Left lung (tissue), 10 donors: ENCODE data around the gene CDH22. TPM values are rescaled to one million over a fixed set of nuclear protein-coding genes. Genes with fewer than 3 reads are reported as not detected.

ENCODE experiments used
- ATAC-seq: fragments of 200-7000 bp; cut with Tn5 transposase; one replicate; pipeline ENCODE4 v1.9.1; 2020; ENCODE audit warnings: moderate library complexity
- DNase-seq, 4 donors: peaks; one replicate each; pipeline ENCODE4 v3.0.0-alpha.2; 2013 to 2020
- H3K27ac ChIP-seq, 2 donors: fragments of 200-600 bp; sonication (generic) in 1 of 2; one replicate each; pipeline versions ENCODE4 v1.5.0 to v1.8.0; 2020 to 2021
- H3K27me3 ChIP-seq, 2 donors: fragments of 200-600 bp; sonication (generic) in 1 of 2; one replicate each; pipeline versions ENCODE4 v1.5.0 to v1.8.0; 2020 to 2021
- H3K36me3 ChIP-seq, 2 donors: fragments of 200-600 bp; sonication (generic) in 1 of 2; one replicate each; pipeline versions ENCODE4 v1.5.0 to v1.8.0; 2020 to 2021
- H3K4me1 ChIP-seq, 2 donors: fragments of 200-600 bp; one replicate each; pipeline ENCODE4 v1.8.0; 2021
- H3K4me3 ChIP-seq, 2 donors: fragments of 200-600 bp; sonication (generic) in 1 of 2; one replicate each; pipeline versions ENCODE4 v1.5.0 to v1.8.0; 2020 to 2021; ENCODE audit warnings: mild to moderate bottlenecking in 1 of 2
- H3K9me3 ChIP-seq, 2 donors: fragments of 200-600 bp; sonication (generic) in 1 of 2; one replicate each; pipeline versions ENCODE4 v1.5.0 to v1.8.0; 2020 to 2021
- intact Hi-C, 2 donors: fragments of 100-400 bp; cut with DNase I; formaldehyde crosslinking; loops; one replicate each; pipeline versions ENCODE4 v1.11.2 to v1.14.2; 2022
- polyA plus RNA-seq, 6 donors: library from polyadenylated mRNA; unstranded; fragments of 120-200 nt; gene quantifications; one replicate each; pipeline ENCODE4 v1.2.1, GENCODE V29; 2013; ENCODE audit not compliant: insufficient read length in 6 of 6
- total RNA-seq, 2 donors: library from RNA; stranded (reverse); fragmentation: NEBNext Ultra II Directional; extraction: Animal tissue kit (Norgen Biotek cat#: 25700); gene quantifications; one replicate each; pipeline ENCODE4 v1.2.1, GENCODE V29; 2021
- TF ChIP-seq, protein P1 (sequence below), 2 donors: fragments of 200-600 bp; sonication (generic) in 1 of 2; IDR thresholded peaks; one replicate each; pipeline versions ENCODE4 v1.5.0 to v1.8.0; 2021; ENCODE audit warnings: antibody characterized with exemption in 2 of 2
- donor health status: DM: no; HTN: yes; CAD: no.
- donor health status: DM: no; HTN: no; CAD: no.

The CDH22 gene
- total and polyA plus RNA-seq, 8 donors: 0.06 to 0.26 (median 0.08) TPM; not detected in 2

DNA sequence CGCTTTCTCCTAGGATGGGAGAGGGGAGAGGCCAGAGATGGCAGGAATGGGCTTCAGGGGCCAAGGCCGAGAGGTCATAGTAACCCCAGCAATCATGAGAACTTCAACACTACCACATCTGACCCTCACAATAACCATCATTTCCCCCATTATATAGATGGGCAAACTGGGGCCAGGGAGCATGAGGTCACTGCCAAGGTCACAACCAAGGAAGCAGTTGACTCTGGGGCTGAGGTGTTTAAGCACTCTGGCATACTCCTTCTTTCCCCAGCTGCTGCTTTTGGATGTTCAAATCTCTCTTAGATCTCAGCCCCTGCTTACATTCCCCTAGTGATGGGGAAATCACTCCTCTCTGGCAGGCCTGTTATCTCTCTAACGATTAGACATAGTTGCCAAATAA, 39.6 kb downstream of the CDH22 start:
- peaks cover 0 to 8% of the 10 kb centered on the region in 2 donors for H3K9me3 ChIP-seq
- H3K27ac ChIP-seq: no peak overlapping the region
- H3K4me1 ChIP-seq: no peaks in the 10 kb centered on the region
- no peak for ATAC-seq
- no peak overlapping the region for H3K4me3 ChIP-seq
- intact Hi-C loops: no loop called here
- H3K36me3 ChIP-seq: no peaks in the 10 kb centered on the region
- TF ChIP-seq, protein P1, sequence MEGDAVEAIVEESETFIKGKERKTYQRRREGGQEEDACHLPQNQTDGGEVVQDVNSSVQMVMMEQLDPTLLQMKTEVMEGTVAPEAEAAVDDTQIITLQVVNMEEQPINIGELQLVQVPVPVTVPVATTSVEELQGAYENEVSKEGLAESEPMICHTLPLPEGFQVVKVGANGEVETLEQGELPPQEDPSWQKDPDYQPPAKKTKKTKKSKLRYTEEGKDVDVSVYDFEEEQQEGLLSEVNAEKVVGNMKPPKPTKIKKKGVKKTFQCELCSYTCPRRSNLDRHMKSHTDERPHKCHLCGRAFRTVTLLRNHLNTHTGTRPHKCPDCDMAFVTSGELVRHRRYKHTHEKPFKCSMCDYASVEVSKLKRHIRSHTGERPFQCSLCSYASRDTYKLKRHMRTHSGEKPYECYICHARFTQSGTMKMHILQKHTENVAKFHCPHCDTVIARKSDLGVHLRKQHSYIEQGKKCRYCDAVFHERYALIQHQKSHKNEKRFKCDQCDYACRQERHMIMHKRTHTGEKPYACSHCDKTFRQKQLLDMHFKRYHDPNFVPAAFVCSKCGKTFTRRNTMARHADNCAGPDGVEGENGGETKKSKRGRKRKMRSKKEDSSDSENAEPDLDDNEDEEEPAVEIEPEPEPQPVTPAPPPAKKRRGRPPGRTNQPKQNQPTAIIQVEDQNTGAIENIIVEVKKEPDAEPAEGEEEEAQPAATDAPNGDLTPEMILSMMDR (IDR thresholded peaks at IDR 0.05): no peak
- peaks cover 0 to 81% of the 10 kb centered on the region in 2 donors for H3K27me3 ChIP-seq
- DNase-seq: no peak

DNA sequence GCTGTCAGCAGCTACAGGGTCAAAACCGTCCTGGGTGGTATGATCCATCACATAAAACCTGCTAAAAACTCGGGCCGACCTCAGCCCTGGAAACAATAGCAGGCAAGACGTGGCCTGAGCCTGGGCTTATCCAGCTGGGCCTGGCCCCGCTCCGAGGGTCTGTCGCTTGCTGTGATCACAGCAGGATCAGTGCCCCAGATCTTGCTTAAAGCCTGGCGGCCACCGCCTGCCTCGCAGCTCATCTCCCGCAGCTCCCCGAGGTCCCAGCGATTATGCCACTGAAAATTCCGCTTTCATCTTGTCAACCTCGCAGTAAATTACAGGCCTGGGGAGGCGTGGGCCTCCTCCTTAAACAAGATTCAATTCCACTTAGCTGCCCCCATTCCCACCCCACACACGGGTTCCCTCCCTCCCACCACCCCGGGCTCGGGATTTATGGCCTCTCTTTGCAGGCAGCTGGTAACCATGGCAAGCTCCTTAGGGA, 40.1 kb downstream of the CDH22 start:
- H3K4me1 ChIP-seq: no peaks in the 10 kb centered on the region
- TF ChIP-seq, protein P1 (IDR thresholded peaks at IDR 0.05): no peak
- H3K36me3 ChIP-seq: no peaks in the 10 kb centered on the region
- ATAC-seq (no peak), DNase-seq (peak in 1 of 4 donors; percentile 19)
- peaks cover 0 to 79% of the 10 kb centered on the region in 2 donors for H3K27me3 ChIP-seq
- no peak overlapping the region for H3K4me3 ChIP-seq
- no peak overlapping the region for H3K27ac ChIP-seq
- intact Hi-C loops: no loop called here
- peaks cover 0 to 4% of the 10 kb centered on the region in 2 donors for H3K9me3 ChIP-seq

DNA sequence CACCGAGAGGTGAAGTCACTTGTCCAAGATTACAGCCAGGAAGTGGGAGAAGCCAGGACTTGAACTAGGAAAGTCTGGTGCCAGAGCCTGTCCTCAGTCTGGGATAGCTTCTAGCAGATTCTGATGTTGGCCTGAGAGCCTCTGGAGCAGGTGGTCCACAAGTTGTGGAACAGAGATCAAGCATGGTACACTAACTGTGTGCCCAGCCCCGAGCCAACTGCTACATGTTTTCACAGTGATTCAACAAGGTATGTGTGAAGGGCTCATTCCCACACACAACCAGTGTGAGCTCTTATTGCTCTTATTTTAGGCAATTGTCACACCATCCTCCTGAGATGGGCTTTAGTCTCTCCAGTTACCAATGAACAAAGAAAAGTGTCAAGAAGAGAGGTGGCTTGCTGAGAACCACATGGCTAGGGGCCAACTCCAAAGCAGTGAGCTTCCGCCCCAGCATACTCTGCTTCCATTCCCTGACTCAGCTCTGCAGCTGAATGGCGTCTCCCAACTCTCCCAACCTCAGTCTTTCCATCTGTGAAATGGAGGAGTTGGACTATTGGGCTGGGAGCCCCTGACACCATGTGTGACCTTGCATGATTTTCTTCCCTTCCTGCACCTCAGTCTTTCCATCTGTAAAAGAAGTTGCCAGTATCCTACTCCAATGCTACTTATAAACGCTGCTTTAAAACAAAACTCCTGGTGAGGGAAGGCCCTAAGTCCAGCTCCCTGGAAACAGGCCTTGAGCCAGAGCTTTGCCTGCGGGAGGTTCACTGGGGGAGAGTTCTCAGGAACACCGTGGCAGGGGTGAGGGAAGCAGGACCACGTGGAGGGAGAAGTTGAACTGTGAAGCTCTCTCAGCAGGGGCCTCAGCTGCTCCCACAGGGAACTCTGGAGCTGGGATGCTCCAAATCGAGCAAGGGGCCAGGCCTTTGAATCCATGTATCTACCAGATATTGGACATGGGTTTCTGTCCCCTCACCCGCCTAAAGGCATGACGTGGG, 40.9 kb downstream of the CDH22 start:
- peaks cover 0 to 78% of the 10 kb centered on the region in 2 donors for H3K27me3 ChIP-seq
- peaks cover 0 to 2% of the 10 kb centered on the region in 2 donors for H3K9me3 ChIP-seq
- ATAC-seq (no peak), DNase-seq (no peak)
- intact Hi-C loops: no loop called here
- H3K4me3 ChIP-seq: no peak overlapping the region
- no peaks in the 10 kb centered on the region for H3K4me1 ChIP-seq
- no peak overlapping the region for H3K27ac ChIP-seq
- H3K36me3 ChIP-seq: no peaks in the 10 kb centered on the region
- TF ChIP-seq, protein P1 (IDR thresholded peaks at IDR 0.05): no peak

DNA sequence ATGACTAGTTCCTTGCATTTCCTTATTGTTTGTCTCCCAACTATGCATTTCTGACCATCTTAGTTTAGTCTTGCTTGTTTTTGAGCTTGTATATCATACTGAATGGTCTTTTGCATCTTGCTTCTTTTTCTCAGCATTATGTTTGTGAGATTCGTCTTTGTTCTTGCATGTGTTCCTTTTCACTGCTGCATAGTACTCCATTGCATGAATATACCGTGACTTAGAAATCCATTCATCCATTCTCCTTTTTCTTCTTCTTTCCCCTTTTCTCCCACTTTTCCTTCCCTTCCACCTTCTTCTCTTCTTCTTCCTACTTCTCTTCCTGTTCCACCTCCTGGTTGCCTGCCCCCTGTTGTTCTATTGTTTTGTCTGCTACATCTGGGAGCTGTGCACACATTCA, 42.8 kb downstream of the CDH22 start:
- DNase-seq (no peak), ATAC-seq (no peak)
- Histone ChIP-seq H3K4me3 (no peak overlapping the region), H3K27ac (no peak overlapping the region), H3K27me3 (peaks cover 0 to 80% of the 10 kb centered on the region in 2 donors), H3K4me1 (no peaks in the 10 kb centered on the region), H3K9me3 (peaks cover 0 to 2% of the 10 kb centered on the region in 2 donors), H3K36me3 (no peaks in the 10 kb centered on the region)
- intact Hi-C loops: no loop called here
- TF ChIP-seq, protein P1 (IDR thresholded peaks at IDR 0.05): no peak
